GM23338 (cell line): Measurements from ENCODE around the gene TCP10L. TPM values are rescaled to one million over a fixed set of nuclear protein-coding genes. Genes with fewer than 3 reads are reported as not detected.

Experiments used
- ATAC-seq: fragments of 200-7000 bp; cut with Tn5 transposase; 3 replicates; pipeline ENCODE4 v1.9.1; 2020
- DNase-seq: peaks from one replicate; pipeline ENCODE4 v3.0.0-alpha.2; 2015; ENCODE audit warnings: low spot score
- H2AFZ ChIP-seq: fragments of 200-600 bp; sonication (generic); 2 replicates; pipeline ENCODE4 v1.8.0; 2016; ENCODE audit warnings: antibody characterized with exemption, mild to moderate bottlenecking, moderate library complexity
- H3F3A ChIP-seq: fragments of 200-600 bp; sonication (generic); replicated peaks from 2 replicates; pipeline ENCODE4 v1.8.0; 2017; ENCODE audit warnings: antibody characterized with exemption, mixed run types, low read depth
- H3K27ac ChIP-seq: fragments of 200-600 bp; sonication (generic); 2 replicates; pipeline ENCODE4 v1.6.1; 2016; ENCODE audit warnings: low read depth
- H3K27me3 ChIP-seq: fragments of 200-600 bp; sonication (generic); 2 replicates; pipeline ENCODE4 v1.8.0; 2016; ENCODE audit warnings: mild to moderate bottlenecking, mixed run types, moderate library complexity; ENCODE audit not compliant: insufficient read depth
- H3K36me3 ChIP-seq: fragments of 200-600 bp; sonication (generic); 2 replicates; pipeline ENCODE4 v1.8.0; 2016; ENCODE audit warnings: mild to moderate bottlenecking; ENCODE audit not compliant: insufficient read depth
- H3K4me1 ChIP-seq: fragments of 200-600 bp; sonication (generic); 2 replicates; pipeline ENCODE4 v1.8.0; 2016; ENCODE audit warnings: mild to moderate bottlenecking, moderate library complexity; ENCODE audit not compliant: insufficient read depth
- H3K4me2 ChIP-seq: fragments of 200-600 bp; sonication (generic); 2 replicates; pipeline ENCODE4 v1.7.1; 2017; ENCODE audit warnings: mixed run types
- H3K4me3 ChIP-seq: fragments of 200-600 bp; sonication (generic); 2 replicates; pipeline ENCODE4 v1.6.1; 2016; ENCODE audit warnings: mixed run types
- H3K79me2 ChIP-seq: fragments of 200-600 bp; sonication (generic); replicated peaks from 2 replicates; pipeline ENCODE4 v1.8.0; 2017; ENCODE audit warnings: mild to moderate bottlenecking; ENCODE audit not compliant: insufficient read depth
- H3K9me2 ChIP-seq: fragments of 200-600 bp; sonication (generic); 2 replicates; pipeline ENCODE4 v1.8.0; 2017; ENCODE audit not compliant: insufficient read depth
- H4K20me1 ChIP-seq: fragments of 200-600 bp; sonication (generic); replicated peaks from 2 replicates; pipeline ENCODE4 v1.8.0; 2017; ENCODE audit warnings: mild to moderate bottlenecking; ENCODE audit not compliant: insufficient read depth
- H3K27ac Mint-ChIP-seq: 2 replicates; pipeline ENCODE4 v1.8.0; 2020; ENCODE audit warnings: inconsistent platforms, mild to moderate bottlenecking, moderate library complexity, mixed read lengths
- H3K27me3 Mint-ChIP-seq: 3 replicates; pipeline ENCODE4 v1.8.0; 2022; ENCODE audit warnings: low read depth, mild to moderate bottlenecking, moderate library complexity, mixed read lengths, inconsistent platforms; ENCODE audit not compliant: insufficient read depth, poor library complexity
- H3K36me3 Mint-ChIP-seq: 3 replicates; pipeline ENCODE4 v1.8.0; 2021; ENCODE audit warnings: low read depth, mild to moderate bottlenecking, inconsistent platforms, moderate library complexity, mixed read lengths
- H3K4me1 Mint-ChIP-seq: 3 replicates; pipeline ENCODE4 v1.8.0; 2020; ENCODE audit warnings: mild to moderate bottlenecking, inconsistent platforms, mixed read lengths
- H3K4me3 Mint-ChIP-seq: 3 replicates; pipeline ENCODE4 v1.8.0; 2021; ENCODE audit warnings: moderate library complexity, mild to moderate bottlenecking, inconsistent platforms, mixed read lengths
- H3K9me3 Mint-ChIP-seq: 3 replicates; pipeline ENCODE4 v1.8.0; 2020; ENCODE audit warnings: moderate library complexity, mild to moderate bottlenecking, inconsistent platforms, mixed read lengths
- EZH2 ChIP-seq: fragments of 200-600 bp; sonication (generic); IDR thresholded peaks from one replicate; pipeline ENCODE4 v1.8.0; 2017; ENCODE audit warnings: antibody characterized with exemption, mild to moderate bottlenecking, low read depth; ENCODE audit not compliant: unreplicated experiment
- JUNB ChIP-seq: IDR thresholded peaks from one replicate; pipeline ENCODE4 v1.6.1; 2016; ENCODE audit warnings: antibody characterized with exemption; ENCODE audit not compliant: unreplicated experiment
- STAT1 ChIP-seq: IDR thresholded peaks from one replicate; pipeline ENCODE4 v1.6.1; 2016; ENCODE audit warnings: antibody characterized with exemption; ENCODE audit not compliant: unreplicated experiment
- ZNF114 ChIP-seq: fragments of 250-450 bp; sonication (Bioruptor Pico); IDR thresholded peaks from 2 replicates; pipeline ENCODE4 v1.5.0; 2020; ENCODE audit warnings: mild to moderate bottlenecking, moderate library complexity
- polyA plus RNA-seq: library from polyadenylated mRNA; unstranded; fragments of >200 nt; fragmentation: Nextera tagmentation; extraction: Ambion mirVana; gene quantifications from 2 replicates; pipeline ENCODE4 v1.2.1, GENCODE V29; 2016
- total RNA-seq: library from RNA; depleted of rRNA; stranded (reverse); fragments of >200 nt; shearing (Covaris generic); gene quantifications from 2 replicates; pipeline ENCODE4 v1.2.3, GENCODE V29; 2014
- TF ChIP-seq, protein P1 (sequence below): fragments of 250-450 bp; sonication (Bioruptor Pico); IDR thresholded peaks from 2 replicates; pipeline ENCODE4 v1.5.0; 2020; ENCODE audit warnings: mild to moderate bottlenecking, moderate library complexity
- TF ChIP-seq, protein P2 (sequence below), 2 experiments: fragments of 200-600 bp in 1 of 2; sonication (generic) in 1 of 2; conservative IDR thresholded peaks; 2 replicates each; pipeline versions ENCODE4 v1.5.1 to v1.6.1; 2016 to 2017; ENCODE audit warnings: antibody characterized with exemption in 2 of 2, low read depth in 2 of 2, mild to moderate bottlenecking in 2 of 2, moderate library complexity in 1 of 2

The TCP10L gene
- total and polyA plus RNA-seq, 2 experiments from 2014 or later, result 0.10 to 0.65 TPM

DNA sequence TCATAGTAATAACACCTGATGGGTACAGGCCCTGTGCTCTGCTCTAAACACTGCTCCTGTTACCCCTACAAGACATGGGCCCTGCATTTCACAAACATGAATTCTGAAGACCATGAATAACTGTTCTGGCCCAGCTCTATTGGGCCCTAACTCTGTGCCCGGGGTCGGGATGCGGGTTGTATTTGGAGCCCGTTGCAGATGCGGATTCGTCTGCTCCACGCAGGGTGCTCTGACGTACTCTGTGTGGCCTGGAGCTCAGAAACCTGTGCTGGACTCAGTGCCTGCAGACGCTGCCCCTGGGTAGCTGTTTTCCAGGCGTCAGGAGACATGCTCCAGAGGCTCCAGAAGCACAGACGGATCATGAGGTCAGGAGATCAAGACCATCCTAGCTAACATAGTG is 10.1 kb upstream of the TCP10L start (continued):
- TF ChIP-seq, protein P1, sequence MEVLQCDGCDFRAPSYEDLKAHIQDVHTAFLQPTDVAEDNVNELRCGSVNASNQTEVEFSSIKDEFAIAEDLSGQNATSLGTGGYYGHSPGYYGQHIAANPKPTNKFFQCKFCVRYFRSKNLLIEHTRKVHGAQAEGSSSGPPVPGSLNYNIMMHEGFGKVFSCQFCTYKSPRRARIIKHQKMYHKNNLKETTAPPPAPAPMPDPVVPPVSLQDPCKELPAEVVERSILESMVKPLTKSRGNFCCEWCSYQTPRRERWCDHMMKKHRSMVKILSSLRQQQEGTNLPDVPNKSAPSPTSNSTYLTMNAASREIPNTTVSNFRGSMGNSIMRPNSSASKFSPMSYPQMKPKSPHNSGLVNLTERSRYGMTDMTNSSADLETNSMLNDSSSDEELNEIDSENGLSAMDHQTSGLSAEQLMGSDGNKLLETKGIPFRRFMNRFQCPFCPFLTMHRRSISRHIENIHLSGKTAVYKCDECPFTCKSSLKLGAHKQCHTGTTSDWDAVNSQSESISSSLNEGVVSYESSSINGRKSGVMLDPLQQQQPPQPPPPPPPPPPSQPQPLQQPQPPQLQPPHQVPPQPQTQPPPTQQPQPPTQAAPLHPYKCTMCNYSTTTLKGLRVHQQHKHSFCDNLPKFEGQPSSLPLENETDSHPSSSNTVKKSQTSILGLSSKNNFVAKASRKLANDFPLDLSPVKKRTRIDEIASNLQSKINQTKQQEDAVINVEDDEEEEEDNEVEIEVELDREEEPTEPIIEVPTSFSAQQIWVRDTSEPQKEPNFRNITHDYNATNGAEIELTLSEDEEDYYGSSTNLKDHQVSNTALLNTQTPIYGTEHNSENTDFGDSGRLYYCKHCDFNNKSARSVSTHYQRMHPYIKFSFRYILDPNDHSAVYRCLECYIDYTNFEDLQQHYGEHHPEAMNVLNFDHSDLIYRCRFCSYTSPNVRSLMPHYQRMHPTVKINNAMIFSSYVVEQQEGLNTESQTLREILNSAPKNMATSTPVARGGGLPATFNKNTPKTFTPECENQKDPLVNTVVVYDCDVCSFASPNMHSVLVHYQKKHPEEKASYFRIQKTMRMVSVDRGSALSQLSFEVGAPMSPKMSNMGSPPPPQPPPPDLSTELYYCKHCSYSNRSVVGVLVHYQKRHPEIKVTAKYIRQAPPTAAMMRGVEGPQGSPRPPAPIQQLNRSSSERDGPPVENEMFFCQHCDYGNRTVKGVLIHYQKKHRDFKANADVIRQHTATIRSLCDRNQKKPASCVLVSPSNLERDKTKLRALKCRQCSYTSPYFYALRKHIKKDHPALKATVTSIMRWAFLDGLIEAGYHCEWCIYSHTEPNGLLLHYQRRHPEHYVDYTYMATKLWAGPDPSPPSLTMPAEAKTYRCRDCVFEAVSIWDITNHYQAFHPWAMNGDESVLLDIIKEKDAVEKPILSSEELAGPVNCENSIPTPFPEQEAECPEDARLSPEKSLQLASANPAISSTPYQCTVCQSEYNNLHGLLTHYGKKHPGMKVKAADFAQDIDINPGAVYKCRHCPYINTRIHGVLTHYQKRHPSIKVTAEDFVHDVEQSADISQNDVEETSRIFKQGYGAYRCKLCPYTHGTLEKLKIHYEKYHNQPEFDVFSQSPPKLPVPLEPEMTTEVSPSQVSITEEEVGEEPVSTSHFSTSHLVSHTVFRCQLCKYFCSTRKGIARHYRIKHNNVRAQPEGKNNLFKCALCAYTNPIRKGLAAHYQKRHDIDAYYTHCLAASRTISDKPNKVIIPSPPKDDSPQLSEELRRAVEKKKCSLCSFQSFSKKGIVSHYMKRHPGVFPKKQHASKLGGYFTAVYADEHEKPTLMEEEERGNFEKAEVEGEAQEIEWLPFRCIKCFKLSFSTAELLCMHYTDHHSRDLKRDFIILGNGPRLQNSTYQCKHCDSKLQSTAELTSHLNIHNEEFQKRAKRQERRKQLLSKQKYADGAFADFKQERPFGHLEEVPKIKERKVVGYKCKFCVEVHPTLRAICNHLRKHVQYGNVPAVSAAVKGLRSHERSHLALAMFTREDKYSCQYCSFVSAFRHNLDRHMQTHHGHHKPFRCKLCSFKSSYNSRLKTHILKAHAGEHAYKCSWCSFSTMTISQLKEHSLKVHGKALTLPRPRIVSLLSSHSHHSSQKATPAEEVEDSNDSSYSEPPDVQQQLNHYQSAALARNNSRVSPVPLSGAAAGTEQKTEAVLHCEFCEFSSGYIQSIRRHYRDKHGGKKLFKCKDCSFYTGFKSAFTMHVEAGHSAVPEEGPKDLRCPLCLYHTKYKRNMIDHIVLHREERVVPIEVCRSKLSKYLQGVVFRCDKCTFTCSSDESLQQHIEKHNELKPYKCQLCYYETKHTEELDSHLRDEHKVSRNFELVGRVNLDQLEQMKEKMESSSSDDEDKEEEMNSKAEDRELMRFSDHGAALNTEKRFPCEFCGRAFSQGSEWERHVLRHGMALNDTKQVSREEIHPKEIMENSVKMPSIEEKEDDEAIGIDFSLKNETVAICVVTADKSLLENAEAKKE (CRISPR knock-in tag), result no peak
- TF ChIP-seq ZNF114 (CRISPR knock-in tag) (no peak), JUNB (no peak), STAT1 (no peak)
- TF ChIP-seq, protein P2, sequence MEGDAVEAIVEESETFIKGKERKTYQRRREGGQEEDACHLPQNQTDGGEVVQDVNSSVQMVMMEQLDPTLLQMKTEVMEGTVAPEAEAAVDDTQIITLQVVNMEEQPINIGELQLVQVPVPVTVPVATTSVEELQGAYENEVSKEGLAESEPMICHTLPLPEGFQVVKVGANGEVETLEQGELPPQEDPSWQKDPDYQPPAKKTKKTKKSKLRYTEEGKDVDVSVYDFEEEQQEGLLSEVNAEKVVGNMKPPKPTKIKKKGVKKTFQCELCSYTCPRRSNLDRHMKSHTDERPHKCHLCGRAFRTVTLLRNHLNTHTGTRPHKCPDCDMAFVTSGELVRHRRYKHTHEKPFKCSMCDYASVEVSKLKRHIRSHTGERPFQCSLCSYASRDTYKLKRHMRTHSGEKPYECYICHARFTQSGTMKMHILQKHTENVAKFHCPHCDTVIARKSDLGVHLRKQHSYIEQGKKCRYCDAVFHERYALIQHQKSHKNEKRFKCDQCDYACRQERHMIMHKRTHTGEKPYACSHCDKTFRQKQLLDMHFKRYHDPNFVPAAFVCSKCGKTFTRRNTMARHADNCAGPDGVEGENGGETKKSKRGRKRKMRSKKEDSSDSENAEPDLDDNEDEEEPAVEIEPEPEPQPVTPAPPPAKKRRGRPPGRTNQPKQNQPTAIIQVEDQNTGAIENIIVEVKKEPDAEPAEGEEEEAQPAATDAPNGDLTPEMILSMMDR (conservative IDR thresholded peaks at IDR 0.05; ENCODE audit: low read depth in 2 of 2), result no peak

DNA sequence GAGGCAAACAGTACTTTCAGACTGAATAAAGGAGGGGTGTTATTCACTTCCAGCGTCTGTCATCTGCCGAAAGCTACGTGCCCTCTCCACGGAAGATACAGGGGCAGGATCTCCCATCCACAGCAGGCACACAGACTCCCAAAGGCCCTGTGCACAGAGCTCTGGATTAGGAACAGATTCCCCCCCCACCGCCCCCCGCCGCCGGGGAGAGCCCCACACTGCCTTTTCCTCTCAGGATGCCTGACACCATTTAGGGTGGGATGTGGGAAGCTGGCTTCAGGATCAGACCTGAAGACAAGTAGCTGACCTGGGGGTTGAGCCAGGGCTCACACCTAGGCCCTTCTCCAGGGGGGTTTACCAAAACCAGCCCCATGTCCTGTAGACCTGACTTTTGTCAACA is 8.4 kb upstream of the TCP10L start:
- DNase-seq, result no peak
- no peak for ATAC-seq
- Histone ChIP-seq H3K9me2 (no peaks in the 10 kb centered on the region), H3K27ac (no peak overlapping the region), H3K4me2 (no peak overlapping the region), H4K20me1 (no peaks in the 10 kb centered on the region; the same call in 1 of the 2 replicates), H3K4me1 (no peaks in the 10 kb centered on the region; the same call in 1 of the 2 replicates), H3K79me2 (no peaks in the 10 kb centered on the region), H2AFZ (no peak overlapping the region), H3K27me3 (no peaks in the 10 kb centered on the region), H3K4me3 (no peak overlapping the region), H3K36me3 (no peaks in the 10 kb centered on the region), H3F3A (no peaks in the 10 kb centered on the region)
- Mint-ChIP-seq H3K27ac (no peak overlapping the region), H3K36me3 (peaks cover 8% of the 10 kb centered on the region; the same call in 2 of the 3 replicates), H3K27me3 (peaks cover 16% of the 10 kb centered on the region), H3K9me3 (no peaks in the 10 kb centered on the region), H3K4me1 (peaks cover 9% of the 10 kb centered on the region), H3K4me3 (no peak overlapping the region)
- no peak for TF ChIP-seq STAT1
- no peak for TF ChIP-seq JUNB
- TF ChIP-seq ZNF114 (CRISPR knock-in tag), result no peak
- no peak for TF ChIP-seq EZH2
- TF ChIP-seq, protein P1 (CRISPR knock-in tag), result no peak
